RKO (cell line): ENCODE measurements around the gene KIF5C.

Experiments
- DNase-seq: peaks from one replicate; pipeline ENCODE4 v3.0.0-alpha.2; 2016; ENCODE audit warnings: low spot score

The KIF5C gene

GRCh38 chr2:149017116-149017985 is 142.3 kb downstream of the KIF5C start:
- peak; percentile 73 for DNase-seq

GRCh38 chr2:149018981-149019380 is 144.0 kb downstream of the KIF5C start:
- no peak for DNase-seq

- DNase-seq: no peak
These were observed 144.7 kb downstream of the KIF5C start for GRCh38 chr2:149019768-149020167.

GRCh38 chr2:149020432-149020851 is 145.4 kb downstream of the KIF5C start:
- no peak for DNase-seq

GRCh38 chr2:149021271-149021719 is 146.3 kb downstream of the KIF5C start:
- DNase-seq: no peak

GRCh38 chr2:149021761-149022160 is 146.7 kb downstream of the KIF5C start:
- no peak for DNase-seq

- DNase-seq: no peak
These were observed 148.1 kb downstream of the KIF5C start for GRCh38 chr2:149023091-149023490.

GRCh38 chr2:149027590-149028250 is 152.7 kb downstream of the KIF5C start:
- no peak for DNase-seq

GRCh38 chr2:149028377-149028776 is 153.3 kb downstream of the KIF5C start:
- DNase-seq: no peak

GRCh38 chr2:149028891-149029290 is 153.9 kb downstream of the KIF5C start:
- DNase-seq: no peak

GRCh38 chr2:149029307-149029965 is 154.4 kb downstream of the KIF5C start:
- no peak for DNase-seq

GRCh38 chr2:149031396-149031795 is 156.4 kb downstream of the KIF5C start:
- DNase-seq: no peak

GRCh38 chr2:149033716-149034115 is 158.7 kb downstream of the KIF5C start:
- no peak for DNase-seq

- no peak for DNase-seq
These were observed 159.4 kb downstream of the KIF5C start for GRCh38 chr2:149034406-149034805.

GRCh38 chr2:149036507-149037293 is 161.7 kb downstream of the KIF5C start:
- DNase-seq: no peak

GRCh38 chr2:149037851-149038250 is 162.8 kb downstream of the KIF5C start:
- DNase-seq: no peak

- no peak for DNase-seq
These were observed 163.6 kb downstream of the KIF5C start, which contains the start of gene LYPD6B for GRCh38 chr2:149038442-149039212. Gene LYPD6B, plus strand, starts transcription at chr2:149038699. Its CDS starts 92,250 bp downstream, at chr2:149130949.

GRCh38 chr2:149039213-149039724 is 164.2 kb downstream of the KIF5C start:
- no peak for DNase-seq

GRCh38 chr2:149040451-149040850 is 165.4 kb downstream of the KIF5C start:
- no peak for DNase-seq

GRCh38 chr2:149041482-149041881 is 166.5 kb downstream of the KIF5C start:
- no peak for DNase-seq

- DNase-seq: no peak
These were observed 167.9 kb downstream of the KIF5C start for GRCh38 chr2:149042881-149043280.
